Cardiac fibroblast (primary cell): ENCODE data around the gene RIMS1.

Source experiments
- DNase-seq, 2 donors: peaks; one replicate each; pipeline versions ENCODE4 v3.0.0 to v3.0.0-alpha.2; 2010; ENCODE audit warnings: low read depth in 2 of 2
- H3K4me3 ChIP-seq, 2 donors: replicated peaks in 1 of 2; 1 replicate in 1 of 2; 2 replicates in 1 of 2; pipeline ENCODE4 v1.5.1; 2011; ENCODE audit warnings: low read depth in 2 of 2, low read length in 2 of 2, mild to moderate bottlenecking in 2 of 2, moderate library complexity in 1 of 2
- TF ChIP-seq, protein P1 (sequence below): IDR thresholded peaks from one replicate; pipeline ENCODE4 v1.5.1; 2011; ENCODE audit warnings: low read depth, mild to moderate bottlenecking, low read length, inconsistent platforms

RIMS1 gene

DNA sequence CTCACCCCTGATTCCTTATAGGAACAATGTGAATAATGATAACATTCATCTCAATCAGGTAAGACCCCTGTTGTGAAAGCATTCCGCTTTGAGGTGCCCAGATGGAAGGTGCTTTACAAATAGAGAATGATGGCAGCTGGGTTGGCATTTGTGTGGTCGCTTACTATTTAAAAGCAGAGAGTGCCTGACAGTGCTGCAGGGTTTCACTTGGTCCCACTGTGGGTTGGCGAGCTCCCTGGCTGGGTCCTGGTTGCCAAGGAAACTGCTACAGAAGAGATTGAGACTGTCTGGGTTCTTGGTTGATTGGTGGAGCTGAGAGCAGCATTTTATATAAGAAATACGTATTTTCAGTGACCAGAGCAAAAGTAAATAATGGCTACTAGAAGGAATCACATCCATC is 528.3 kb downstream of the RIMS1 start:
- TF ChIP-seq, protein P1, sequence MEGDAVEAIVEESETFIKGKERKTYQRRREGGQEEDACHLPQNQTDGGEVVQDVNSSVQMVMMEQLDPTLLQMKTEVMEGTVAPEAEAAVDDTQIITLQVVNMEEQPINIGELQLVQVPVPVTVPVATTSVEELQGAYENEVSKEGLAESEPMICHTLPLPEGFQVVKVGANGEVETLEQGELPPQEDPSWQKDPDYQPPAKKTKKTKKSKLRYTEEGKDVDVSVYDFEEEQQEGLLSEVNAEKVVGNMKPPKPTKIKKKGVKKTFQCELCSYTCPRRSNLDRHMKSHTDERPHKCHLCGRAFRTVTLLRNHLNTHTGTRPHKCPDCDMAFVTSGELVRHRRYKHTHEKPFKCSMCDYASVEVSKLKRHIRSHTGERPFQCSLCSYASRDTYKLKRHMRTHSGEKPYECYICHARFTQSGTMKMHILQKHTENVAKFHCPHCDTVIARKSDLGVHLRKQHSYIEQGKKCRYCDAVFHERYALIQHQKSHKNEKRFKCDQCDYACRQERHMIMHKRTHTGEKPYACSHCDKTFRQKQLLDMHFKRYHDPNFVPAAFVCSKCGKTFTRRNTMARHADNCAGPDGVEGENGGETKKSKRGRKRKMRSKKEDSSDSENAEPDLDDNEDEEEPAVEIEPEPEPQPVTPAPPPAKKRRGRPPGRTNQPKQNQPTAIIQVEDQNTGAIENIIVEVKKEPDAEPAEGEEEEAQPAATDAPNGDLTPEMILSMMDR = no peak
- DNase-seq = no peak
- H3K4me3 ChIP-seq = no peak overlapping the region

DNA sequence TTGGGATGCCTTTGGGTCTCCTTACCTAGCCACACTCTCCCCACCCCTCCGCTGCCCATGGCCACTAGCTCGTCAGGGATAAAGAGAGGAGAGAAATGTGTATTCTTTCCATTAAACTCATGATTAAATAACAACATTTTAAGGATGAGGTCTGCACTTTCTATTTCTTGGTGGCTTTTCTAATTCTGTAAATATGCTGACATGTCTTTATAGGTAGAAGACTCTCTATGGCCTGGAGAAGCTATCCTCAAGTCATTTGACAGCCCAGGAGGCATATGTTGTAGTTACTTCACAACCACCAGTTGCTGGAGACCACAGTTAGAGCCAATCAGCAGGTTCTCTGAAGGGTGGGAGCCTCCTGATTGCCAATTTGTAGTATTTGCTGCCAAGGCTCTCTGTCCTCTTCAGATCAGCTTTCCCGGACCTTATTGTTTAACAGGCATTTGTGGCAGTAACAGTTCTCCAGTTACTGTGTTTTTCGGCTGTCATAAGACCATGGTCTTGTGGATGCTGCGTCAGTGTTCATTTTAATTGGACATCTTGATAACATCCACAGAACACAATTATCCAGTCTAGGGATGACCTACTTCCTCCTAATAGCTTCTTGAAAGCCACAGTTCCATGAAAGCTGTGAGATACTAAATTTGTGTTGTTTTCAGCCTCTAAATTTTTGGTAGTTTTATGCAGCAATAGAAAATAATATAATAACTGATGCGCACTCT is 530.6 kb downstream of the RIMS1 start:
- no peak overlapping the region for H3K4me3 ChIP-seq
- TF ChIP-seq, protein P1 = no peak
- no peak for DNase-seq

DNA sequence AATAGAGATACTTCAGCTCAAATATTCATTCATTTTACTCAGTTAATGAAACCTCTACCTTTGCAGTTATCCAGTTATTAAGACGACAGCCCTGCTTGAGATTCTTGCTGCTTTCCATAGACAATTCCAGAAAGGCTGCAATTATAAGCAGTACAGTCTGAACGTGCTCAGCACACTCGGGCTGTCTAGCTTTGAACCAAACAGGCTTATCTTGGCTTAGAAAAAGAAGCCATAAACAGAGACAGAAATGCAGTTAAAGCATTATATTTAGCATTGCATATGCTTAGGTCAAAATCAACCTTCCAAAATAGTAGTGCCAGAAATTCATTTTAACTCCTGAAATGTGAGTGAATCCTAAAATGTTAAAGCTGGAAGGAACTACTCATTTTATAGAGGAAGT is 531.4 kb downstream of the RIMS1 start:
- TF ChIP-seq, protein P1 = no peak
- no peak overlapping the region for H3K4me3 ChIP-seq
- no peak for DNase-seq

DNA sequence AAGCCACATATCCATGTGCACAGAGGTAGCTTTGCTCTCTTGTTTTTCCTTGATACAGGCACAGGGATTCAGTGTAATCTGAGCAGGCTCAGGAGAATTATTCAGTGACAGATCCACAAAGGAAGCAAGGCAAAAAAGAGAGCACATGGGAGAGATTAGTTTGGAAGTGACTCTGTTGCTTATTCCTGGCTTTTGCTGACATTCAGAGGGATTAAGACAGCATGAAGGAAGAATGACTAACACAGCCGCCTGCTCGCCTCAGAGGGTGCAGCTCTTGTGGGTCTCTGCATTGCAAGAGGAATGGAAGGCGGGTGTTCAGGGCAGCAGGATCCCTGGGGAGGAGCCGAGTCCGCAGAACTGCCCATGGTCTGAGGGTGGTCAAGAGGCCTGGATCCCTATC is 532.1 kb downstream of the RIMS1 start:
- TF ChIP-seq, protein P1 = no peak

DNA sequence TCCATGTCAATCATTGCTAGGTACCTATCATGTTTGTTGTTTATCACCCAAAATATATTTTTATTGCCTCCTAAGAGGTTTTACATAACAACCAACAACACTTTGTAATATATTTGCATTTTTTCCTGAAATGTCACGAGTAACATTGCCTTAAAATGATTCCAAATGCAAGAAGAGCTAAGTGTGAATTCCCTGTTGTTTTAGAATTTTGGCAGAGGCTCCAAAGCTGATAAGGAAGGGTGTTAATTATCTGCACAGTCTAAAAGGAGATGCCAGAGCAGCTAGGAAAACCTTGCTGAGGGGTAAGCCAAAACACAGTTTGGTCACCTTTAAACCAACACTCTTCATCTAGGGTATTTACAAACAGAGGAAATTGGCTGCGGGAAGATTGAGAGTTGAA is 533.6 kb downstream of the RIMS1 start:
- no peak for DNase-seq
- TF ChIP-seq, protein P1 = no peak
- no peak overlapping the region for H3K4me3 ChIP-seq

More for the DNA sequence above, 532.1 kb downstream of the RIMS1 start:
- H3K4me3 ChIP-seq = no peak overlapping the region
- DNase-seq = peak; percentile 39 to 52

DNA sequence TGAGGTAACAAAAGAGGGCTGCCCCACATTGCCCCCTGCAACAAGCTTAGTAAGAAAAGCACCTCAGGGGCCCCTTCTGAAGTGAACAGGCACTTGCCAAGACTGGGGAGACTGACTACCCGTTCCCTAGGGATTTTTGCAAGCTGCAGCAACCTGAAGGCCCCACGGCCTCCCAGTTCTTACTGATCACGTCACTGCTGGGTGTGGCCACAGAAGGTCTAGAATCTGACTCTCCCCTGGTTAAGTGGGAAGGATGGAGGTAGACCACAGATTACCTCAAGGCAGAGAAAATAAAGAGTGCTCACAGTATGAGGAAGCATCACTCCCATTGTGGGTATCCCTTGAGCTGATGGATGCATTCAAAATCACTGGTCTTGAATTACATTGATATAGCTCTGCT is 534.1 kb downstream of the RIMS1 start:
- TF ChIP-seq, protein P1 = no peak
- peak in 1 of 2 donors; percentile 39 for DNase-seq
- no peak overlapping the region for H3K4me3 ChIP-seq

DNA sequence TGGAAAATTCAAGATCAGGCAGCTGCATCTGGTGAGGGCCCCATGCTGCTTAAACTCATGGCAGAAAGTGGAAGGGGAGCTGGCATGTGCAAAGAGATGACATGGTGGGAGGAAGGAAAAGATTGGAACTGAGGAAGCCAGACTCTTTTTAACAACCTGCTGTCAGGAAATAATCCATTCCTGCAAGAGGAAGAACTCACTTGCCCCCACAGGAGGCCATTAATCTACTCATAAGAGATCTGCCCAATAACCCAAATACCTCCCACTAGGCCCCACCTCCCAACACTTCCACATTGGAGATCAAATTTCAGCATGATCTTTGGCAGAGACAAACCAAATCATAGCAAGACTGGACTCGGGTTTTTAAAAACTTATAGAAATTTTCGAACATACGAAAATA is 535.0 kb downstream of the RIMS1 start:
- no peak for DNase-seq
- TF ChIP-seq, protein P1 = no peak

More for the DNA sequence above, 535.0 kb downstream of the RIMS1 start:
- H3K4me3 ChIP-seq = no peak overlapping the region
